ENCODE data around the gene RAB6D.
A peak's percentile ranks its signal among the peaks of the same experiment; 100 is the strongest.
"Not testable (repeated sequence)": the region's sequence is repeated elsewhere in the genome, so short reads cannot be mapped to it uniquely, and the experiment has no call there.

The RAB6D gene

DNA sequence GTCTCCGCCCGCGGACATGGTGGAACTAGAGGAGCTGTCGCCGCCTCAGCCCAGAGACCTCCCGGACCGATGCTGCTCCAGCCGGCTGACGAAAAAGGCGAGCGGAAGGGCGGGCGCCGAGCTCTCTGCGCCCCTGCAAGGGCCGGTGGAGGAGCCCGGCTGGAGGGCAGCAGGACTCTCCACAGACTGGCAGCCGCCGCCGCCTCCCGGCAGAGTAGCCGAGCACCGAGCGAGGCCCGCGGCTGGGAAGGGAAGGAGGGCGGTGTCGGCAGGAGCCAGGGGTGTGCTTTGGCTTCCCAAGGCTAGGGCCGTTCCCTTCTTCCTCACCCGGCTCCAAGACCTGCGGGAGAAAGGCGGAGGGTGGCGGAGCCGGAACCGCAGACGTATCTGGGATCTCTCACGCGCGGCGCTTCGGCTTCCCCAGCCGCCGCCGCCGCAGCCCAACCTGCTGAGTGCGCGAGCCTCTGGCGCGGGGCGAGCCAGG lies at the start of gene RAB6D:
Gene RAB6D (minus strand): TSS at position 466 of the 484 bp plus-strand sequence. CDS start 448 bp downstream, at position 18.
- Histone ChIP-seq H3K4me3 (ENCODE audit: low read depth, low read length) (peak within 1 kb of the TSS; percentile 64), H3K27me3 (ENCODE audit: control insufficient read depth, insufficient read depth, low read length) (peaks cover 34% of the 10 kb centered on the region)

DNA sequence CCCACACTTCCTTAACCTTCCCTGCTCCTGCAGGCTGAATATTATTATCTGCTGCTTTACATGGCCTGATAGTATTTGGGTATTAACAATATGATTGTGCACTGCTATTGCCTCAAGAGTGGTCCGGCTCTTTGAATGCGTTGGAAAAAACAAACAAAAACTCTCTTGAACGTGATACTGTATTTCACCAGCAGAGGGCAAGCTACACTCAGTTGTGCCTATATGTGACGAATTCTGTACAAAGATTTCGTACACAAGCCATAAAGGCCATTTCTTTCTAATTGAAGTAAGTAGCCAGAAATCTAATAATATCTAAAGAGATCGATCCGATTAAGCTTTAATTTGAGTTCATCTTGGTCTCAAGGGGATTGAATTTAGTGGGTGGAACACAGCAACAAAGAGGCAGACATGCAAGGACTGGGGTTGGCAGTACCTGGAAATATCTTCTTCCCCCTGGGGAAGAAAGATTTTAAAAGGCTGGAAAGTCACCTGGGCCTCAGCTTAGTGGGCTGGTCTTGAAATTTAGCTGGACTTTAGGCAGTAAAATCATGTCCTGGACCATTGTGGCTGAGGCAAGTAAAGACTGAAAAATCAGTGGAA lies 49.3 kb upstream of the RAB6D start:
- Histone ChIP-seq H3K36me3 (ENCODE audit: control insufficient read depth, insufficient read depth, low read length) (no peaks in the 10 kb centered on the region), H3K9ac (ENCODE audit: low read length) (no peak overlapping the region), H3K4me3 (ENCODE audit: low read depth, low read length) (no peak overlapping the region), H3K27ac (ENCODE audit: low read depth, low read length) (no peak overlapping the region), H3K4me1 (ENCODE audit: control insufficient read depth, insufficient read depth, low read length) (peaks cover 3% of the 10 kb centered on the region; the same call in 1 of the 2 replicates), H3K27me3 (ENCODE audit: control insufficient read depth, insufficient read depth, low read length) (no peaks in the 10 kb centered on the region), H3K9me3 (ENCODE audit: control insufficient read depth, insufficient read depth, low read depth, low read length) (no peaks in the 10 kb centered on the region)

More for the DNA sequence above, at the start of gene RAB6D:
- not testable (repeated sequence) for H3K9me3 ChIP-seq (ENCODE audit: control insufficient read depth, insufficient read depth, low read depth, low read length); H3K36me3 ChIP-seq (ENCODE audit: control insufficient read depth, insufficient read depth, low read length); H3K9ac ChIP-seq (ENCODE audit: low read length); H3K4me1 ChIP-seq (ENCODE audit: control insufficient read depth, insufficient read depth, low read length); H3K27ac ChIP-seq (ENCODE audit: low read depth, low read length)

- no peak overlapping the region for H3K9ac ChIP-seq (ENCODE audit: low read length)
- H3K4me3 ChIP-seq (ENCODE audit: low read depth, low read length): no peak overlapping the region
- no peak overlapping the region for H3K27ac ChIP-seq (ENCODE audit: low read depth, low read length)
- H3K9me3 ChIP-seq (ENCODE audit: control insufficient read depth, insufficient read depth, low read depth, low read length): no peaks in the 10 kb centered on the region
- peaks cover 3% of the 10 kb centered on the region; the same call in 1 of the 2 replicates for H3K4me1 ChIP-seq (ENCODE audit: control insufficient read depth, insufficient read depth, low read length)
- H3K27me3 ChIP-seq (ENCODE audit: control insufficient read depth, insufficient read depth, low read length): no peaks in the 10 kb centered on the region
- no peaks in the 10 kb centered on the region for H3K36me3 ChIP-seq (ENCODE audit: control insufficient read depth, insufficient read depth, low read length)
Measured at GRCh38 chr2:131410173-131410572, 46.2 kb upstream of the RAB6D start.

- Histone ChIP-seq H3K9ac (ENCODE audit: low read length) (no peak overlapping the region), H3K4me3 (ENCODE audit: low read depth, low read length) (no peak overlapping the region), H3K27ac (ENCODE audit: low read depth, low read length) (no peak overlapping the region), H3K9me3 (ENCODE audit: control insufficient read depth, insufficient read depth, low read depth, low read length) (no peaks in the 10 kb centered on the region), H3K4me1 (ENCODE audit: control insufficient read depth, insufficient read depth, low read length) (peaks cover 3% of the 10 kb centered on the region; the same call in 1 of the 2 replicates), H3K27me3 (ENCODE audit: control insufficient read depth, insufficient read depth, low read length) (no peaks in the 10 kb centered on the region), H3K36me3 (ENCODE audit: control insufficient read depth, insufficient read depth, low read length) (no peaks in the 10 kb centered on the region)
Measured at GRCh38 chr2:131408778-131409177, 44.8 kb upstream of the RAB6D start.

DNA sequence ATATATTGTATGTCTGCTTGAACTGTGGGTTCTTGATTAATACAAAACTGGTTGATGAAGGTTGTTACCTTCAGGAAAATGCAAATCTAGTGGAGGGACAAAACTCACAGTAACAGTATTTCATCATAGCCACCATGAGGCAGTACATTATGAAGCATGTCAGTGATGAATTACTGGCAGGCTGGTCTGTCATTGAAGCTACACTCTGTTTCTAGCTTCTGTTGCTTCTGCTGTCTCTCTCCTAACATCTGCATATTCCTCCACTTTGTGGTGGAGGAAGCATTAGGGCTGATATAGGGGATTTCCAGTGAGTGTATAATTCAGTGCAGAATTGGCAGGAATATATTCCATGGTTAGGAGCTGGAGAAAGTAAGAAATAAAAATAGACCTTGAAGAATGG lies 44.2 kb upstream of the RAB6D start:
- Histone ChIP-seq H3K4me1 (ENCODE audit: control insufficient read depth, insufficient read depth, low read length) (no peaks in the 10 kb centered on the region), H3K27me3 (ENCODE audit: control insufficient read depth, insufficient read depth, low read length) (no peaks in the 10 kb centered on the region), H3K4me3 (ENCODE audit: low read depth, low read length) (no peak overlapping the region), H3K36me3 (ENCODE audit: control insufficient read depth, insufficient read depth, low read length) (no peaks in the 10 kb centered on the region), H3K9ac (ENCODE audit: low read length) (no peak overlapping the region), H3K27ac (ENCODE audit: low read depth, low read length) (no peak overlapping the region), H3K9me3 (ENCODE audit: control insufficient read depth, insufficient read depth, low read depth, low read length) (no peaks in the 10 kb centered on the region)

- no peak overlapping the region for H3K27ac ChIP-seq (ENCODE audit: low read depth, low read length)
- no peaks in the 10 kb centered on the region for H3K36me3 ChIP-seq (ENCODE audit: control insufficient read depth, insufficient read depth, low read length)
- no peaks in the 10 kb centered on the region for H3K4me1 ChIP-seq (ENCODE audit: control insufficient read depth, insufficient read depth, low read length)
- peaks cover 5% of the 10 kb centered on the region; the same call in 1 of the 2 replicates for H3K27me3 ChIP-seq (ENCODE audit: control insufficient read depth, insufficient read depth, low read length)
- no peaks in the 10 kb centered on the region for H3K9me3 ChIP-seq (ENCODE audit: control insufficient read depth, insufficient read depth, low read depth, low read length)
- H3K9ac ChIP-seq (ENCODE audit: low read length): no peak overlapping the region
- no peak overlapping the region for H3K4me3 ChIP-seq (ENCODE audit: low read depth, low read length)
Measured at GRCh38 chr2:131404753-131405152, 40.8 kb upstream of the RAB6D start.

GRCh38 chr2:131402320-131403039 lies 38.5 kb upstream of the RAB6D start:
- no peak overlapping the region for H3K4me3 ChIP-seq (ENCODE audit: low read depth, low read length)
- H3K9ac ChIP-seq (ENCODE audit: low read length): no peak overlapping the region
- no peaks in the 10 kb centered on the region for H3K36me3 ChIP-seq (ENCODE audit: control insufficient read depth, insufficient read depth, low read length)
- no peak overlapping the region for H3K27ac ChIP-seq (ENCODE audit: low read depth, low read length)
- H3K4me1 ChIP-seq (ENCODE audit: control insufficient read depth, insufficient read depth, low read length): no peaks in the 10 kb centered on the region
- H3K9me3 ChIP-seq (ENCODE audit: control insufficient read depth, insufficient read depth, low read depth, low read length): no peaks in the 10 kb centered on the region
- peaks cover 5% of the 10 kb centered on the region; the same call in 1 of the 2 replicates for H3K27me3 ChIP-seq (ENCODE audit: control insufficient read depth, insufficient read depth, low read length)

GRCh38 chr2:131400849-131401248 lies 36.9 kb upstream of the RAB6D start:
- Histone ChIP-seq H3K27ac (ENCODE audit: low read depth, low read length) (no peak overlapping the region), H3K4me3 (ENCODE audit: low read depth, low read length) (no peak overlapping the region), H3K9ac (ENCODE audit: low read length) (no peak overlapping the region), H3K36me3 (ENCODE audit: control insufficient read depth, insufficient read depth, low read length) (no peaks in the 10 kb centered on the region), H3K9me3 (ENCODE audit: control insufficient read depth, insufficient read depth, low read depth, low read length) (no peaks in the 10 kb centered on the region), H3K27me3 (ENCODE audit: control insufficient read depth, insufficient read depth, low read length) (peaks cover 5% of the 10 kb centered on the region; the same call in 1 of the 2 replicates), H3K4me1 (ENCODE audit: control insufficient read depth, insufficient read depth, low read length) (no peaks in the 10 kb centered on the region)

- not testable (repeated sequence) for H3K4me3 ChIP-seq (ENCODE audit: low read depth, low read length); H3K9me3 ChIP-seq (ENCODE audit: control insufficient read depth, insufficient read depth, low read depth, low read length); H3K27me3 ChIP-seq (ENCODE audit: control insufficient read depth, insufficient read depth, low read length)
Measured at GRCh38 chr2:131400441-131400840, 36.5 kb upstream of the RAB6D start.

DNA sequence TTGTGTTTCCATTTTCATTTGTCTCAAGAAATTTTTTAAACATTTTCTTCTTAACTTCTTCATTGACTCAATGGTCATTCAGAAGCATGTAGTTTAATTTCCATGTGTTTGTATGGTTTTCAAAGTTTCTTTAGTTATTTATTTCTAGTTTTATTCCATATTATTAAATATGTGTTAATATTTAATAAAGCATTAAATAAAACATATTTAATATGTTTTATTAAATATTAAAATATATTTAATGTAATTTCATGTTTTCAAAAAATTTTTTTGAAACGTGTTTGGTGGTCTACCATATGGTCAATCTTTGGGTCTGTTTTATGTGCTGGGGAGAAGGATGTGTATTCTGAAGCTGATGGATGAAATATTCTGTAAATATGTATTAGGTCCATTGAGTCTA lies 32.2 kb upstream of the RAB6D start:
- H3K27me3 ChIP-seq (ENCODE audit: control insufficient read depth, insufficient read depth, low read length): peaks cover 24% of the 10 kb centered on the region
- H3K4me1 ChIP-seq (ENCODE audit: control insufficient read depth, insufficient read depth, low read length); H3K9me3 ChIP-seq (ENCODE audit: control insufficient read depth, insufficient read depth, low read depth, low read length); H3K4me3 ChIP-seq (ENCODE audit: low read depth, low read length); H3K9ac ChIP-seq (ENCODE audit: low read length); H3K36me3 ChIP-seq (ENCODE audit: control insufficient read depth, insufficient read depth, low read length); H3K27ac ChIP-seq (ENCODE audit: low read depth, low read length): not testable (repeated sequence)

More at GRCh38 chr2:131400441-131400840, 36.5 kb upstream of the RAB6D start:
- not testable (repeated sequence) for H3K36me3 ChIP-seq (ENCODE audit: control insufficient read depth, insufficient read depth, low read length); H3K4me1 ChIP-seq (ENCODE audit: control insufficient read depth, insufficient read depth, low read length); H3K27ac ChIP-seq (ENCODE audit: low read depth, low read length); H3K9ac ChIP-seq (ENCODE audit: low read length)

GRCh38 chr2:131395024-131395645 lies 31.2 kb upstream of the RAB6D start:
- not testable (repeated sequence) for H3K4me1 ChIP-seq (ENCODE audit: control insufficient read depth, insufficient read depth, low read length); H3K36me3 ChIP-seq (ENCODE audit: control insufficient read depth, insufficient read depth, low read length); H3K9me3 ChIP-seq (ENCODE audit: control insufficient read depth, insufficient read depth, low read depth, low read length); H3K9ac ChIP-seq (ENCODE audit: low read length); H3K27ac ChIP-seq (ENCODE audit: low read depth, low read length)
- Histone ChIP-seq H3K27me3 (ENCODE audit: control insufficient read depth, insufficient read depth, low read length) (peaks cover 20% of the 10 kb centered on the region), H3K4me3 (ENCODE audit: low read depth, low read length) (peak overlapping the region; percentile 55)
